ENCODE data around the gene PRDM16.

Gene PRDM16

GRCh38 chr1:3370856-3371703 is 302.1 kb downstream of the PRDM16 start:
- no peak for DNase-seq (ENCODE audit: low read depth)
- no peak overlapping the region for H3K4me3 ChIP-seq (ENCODE audit: low read depth, low read length)
- no peak for TF ChIP-seq CTCF (IDR thresholded peaks at IDR 0.05; ENCODE audit: low read depth, low read length, missing control alignments)

GRCh38 chr1:3372317-3372716 is 303.3 kb downstream of the PRDM16 start:
- TF ChIP-seq CTCF (IDR thresholded peaks at IDR 0.05; ENCODE audit: low read depth, low read length, missing control alignments): no peak
- DNase-seq (ENCODE audit: low read depth): no peak
- no peak overlapping the region for H3K4me3 ChIP-seq (ENCODE audit: low read depth, low read length)

GRCh38 chr1:3373175-3373574 is 304.2 kb downstream of the PRDM16 start:
- DNase-seq (ENCODE audit: low read depth): no peak
- TF ChIP-seq CTCF (IDR thresholded peaks at IDR 0.05; ENCODE audit: low read depth, low read length, missing control alignments): no peak
- no peak overlapping the region for H3K4me3 ChIP-seq (ENCODE audit: low read depth, low read length)

- no peak for TF ChIP-seq CTCF (IDR thresholded peaks at IDR 0.05; ENCODE audit: low read depth, low read length, missing control alignments)
- no peak for DNase-seq (ENCODE audit: low read depth)
- no peak overlapping the region for H3K4me3 ChIP-seq (ENCODE audit: low read depth, low read length)
These were observed 304.9 kb downstream of the PRDM16 start for GRCh38 chr1:3373700-3374405.

GRCh38 chr1:3375245-3375644 is 306.2 kb downstream of the PRDM16 start:
- no peak for DNase-seq (ENCODE audit: low read depth)
- H3K4me3 ChIP-seq (ENCODE audit: low read depth, low read length): no peak overlapping the region
- TF ChIP-seq CTCF (IDR thresholded peaks at IDR 0.05; ENCODE audit: low read depth, low read length, missing control alignments): no peak

GRCh38 chr1:3377166-3377565 is 308.2 kb downstream of the PRDM16 start:
- no peak overlapping the region for H3K4me3 ChIP-seq (ENCODE audit: low read depth, low read length)
- no peak for DNase-seq (ENCODE audit: low read depth)
- TF ChIP-seq CTCF (IDR thresholded peaks at IDR 0.05; ENCODE audit: low read depth, low read length, missing control alignments): no peak
